Astrocyte (in vitro differentiated cells and primary cell): ENCODE data around the gene SEL1L2. TPM values are rescaled to one million over a fixed set of nuclear protein-coding genes. Genes with fewer than 3 reads are reported as not detected.

Source experiments
- DNase-seq: peaks from one replicate; pipeline ENCODE4 v3.0.0-alpha.2; 2010; ENCODE audit warnings: low read depth
- FAIRE-seq: peaks from 2 replicates; lab custom pipeline; 2011; peaks lifted over from hg19 to GRCh38; lab: Jason Lieb, UNC
- H2AFZ ChIP-seq: 2 replicates; pipeline ENCODE4 v1.6.0; 2012; ENCODE audit warnings: low read depth, low read length, inconsistent platforms
- H3K27ac ChIP-seq: 2 replicates; pipeline ENCODE4 v1.5.1; 2011; ENCODE audit warnings: low read depth, low read length, inconsistent platforms
- H3K27me3 ChIP-seq: 2 replicates; pipeline ENCODE4 v1.6.0; 2011; ENCODE audit warnings: low read length, inconsistent platforms; ENCODE audit not compliant: insufficient read depth
- H3K36me3 ChIP-seq: 2 replicates; pipeline ENCODE4 v1.5.1; 2011; ENCODE audit warnings: low read length, inconsistent platforms; ENCODE audit not compliant: insufficient read depth
- H3K4me1 ChIP-seq: 2 replicates; pipeline ENCODE4 v1.5.1; 2011; ENCODE audit warnings: low read length, inconsistent platforms; ENCODE audit not compliant: insufficient read depth
- H3K4me2 ChIP-seq: 2 replicates; pipeline ENCODE4 v1.6.0; 2012; ENCODE audit warnings: low read length, inconsistent platforms
- H3K4me3 ChIP-seq: 2 replicates; pipeline ENCODE4 v1.5.1; 2011; ENCODE audit warnings: low read depth, mild to moderate bottlenecking, low read length, inconsistent platforms; ENCODE audit not compliant: insufficient read depth
- H3K79me2 ChIP-seq: 2 replicates; pipeline ENCODE4 v1.6.0; 2012; ENCODE audit warnings: mild to moderate bottlenecking, low read length, inconsistent platforms; ENCODE audit not compliant: insufficient read depth
- H3K9ac ChIP-seq: 2 replicates; pipeline ENCODE4 v1.6.0; 2012; ENCODE audit warnings: mild to moderate bottlenecking, low read length, inconsistent platforms
- H3K9me3 ChIP-seq: 2 replicates; pipeline ENCODE4 v1.5.1; 2012; ENCODE audit warnings: low read depth, mild to moderate bottlenecking, low read length, inconsistent platforms; ENCODE audit not compliant: insufficient read depth
- H4K20me1 ChIP-seq: 2 replicates; pipeline ENCODE4 v1.6.0; 2012; ENCODE audit warnings: low read length, inconsistent platforms; ENCODE audit not compliant: insufficient read depth
- H3K27ac Mint-ChIP-seq: one replicate; pipeline ENCODE4 v1.8.0; 2021; ENCODE audit warnings: mild to moderate bottlenecking, mixed read lengths; ENCODE audit not compliant: unreplicated experiment
- H3K27me3 Mint-ChIP-seq: one replicate; pipeline ENCODE4 v1.8.0; 2021; ENCODE audit warnings: low read depth, mixed read lengths; ENCODE audit not compliant: unreplicated experiment
- H3K36me3 Mint-ChIP-seq: one replicate; pipeline ENCODE4 v1.8.0; 2021; ENCODE audit warnings: low read depth, mixed read lengths; ENCODE audit not compliant: unreplicated experiment
- H3K4me1 Mint-ChIP-seq: one replicate; pipeline ENCODE4 v1.8.0; 2021; ENCODE audit warnings: low read depth, mixed read lengths; ENCODE audit not compliant: unreplicated experiment
- H3K4me3 Mint-ChIP-seq: one replicate; pipeline ENCODE4 v1.8.0; 2021; ENCODE audit warnings: mild to moderate bottlenecking, moderate library complexity, mixed read lengths; ENCODE audit not compliant: unreplicated experiment
- H3K9me3 Mint-ChIP-seq: one replicate; pipeline ENCODE4 v1.8.0; 2021; ENCODE audit warnings: mild to moderate bottlenecking, mixed read lengths; ENCODE audit not compliant: unreplicated experiment
- EZH2 ChIP-seq: IDR thresholded peaks from 2 replicates; pipeline ENCODE4 v1.6.1; 2012; ENCODE audit warnings: mild to moderate bottlenecking, low read length, inconsistent platforms; ENCODE audit not compliant: insufficient read depth
- total RNA-seq: library from RNA; stranded (reverse); gene quantifications from 2 replicates; pipeline ENCODE4 v1.2.1, GENCODE V29; 2021
- TF ChIP-seq, protein P1 (sequence below): IDR thresholded peaks from 2 replicates; pipeline ENCODE4 v1.5.1; 2011; ENCODE audit warnings: low read depth, mild to moderate bottlenecking, inconsistent platforms, low read length, moderate library complexity; ENCODE audit not compliant: insufficient read depth

SEL1L2 gene
- total RNA-seq, 1 donor from 2014 or later = not detected

DNA sequence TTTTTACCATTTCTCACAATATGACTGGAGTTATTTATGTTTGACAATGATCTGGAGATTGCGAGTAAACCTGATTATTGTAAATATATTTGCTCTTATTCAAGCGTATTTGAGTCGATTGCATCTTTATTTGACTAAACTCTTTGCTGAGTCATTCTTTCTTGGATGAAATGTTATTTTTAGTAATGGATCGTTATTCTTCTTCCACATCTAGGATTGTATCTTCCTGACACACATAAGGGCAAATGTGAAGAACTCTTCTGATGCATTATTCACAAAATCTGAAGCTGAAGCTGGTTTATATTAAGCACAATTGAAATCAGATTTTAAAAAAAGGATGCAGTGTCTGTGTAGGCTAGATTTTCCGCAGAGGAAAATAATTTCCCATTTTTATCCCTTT lies 68.2 kb downstream of the SEL1L2 start:
- H3K4me1 ChIP-seq = no peaks in the 10 kb centered on the region
- H3K9me3 Mint-ChIP-seq = no peaks in the 10 kb centered on the region
- H3K27me3 Mint-ChIP-seq = no peaks in the 10 kb centered on the region
- no peak overlapping the region for H3K27ac Mint-ChIP-seq
- H3K4me2 ChIP-seq = no peak overlapping the region
- no peak overlapping the region for H3K27ac ChIP-seq
- DNase-seq (no peak), FAIRE-seq (no peak)
- H4K20me1 ChIP-seq = no peaks in the 10 kb centered on the region
- TF ChIP-seq EZH2 = no peak
- TF ChIP-seq, protein P1, sequence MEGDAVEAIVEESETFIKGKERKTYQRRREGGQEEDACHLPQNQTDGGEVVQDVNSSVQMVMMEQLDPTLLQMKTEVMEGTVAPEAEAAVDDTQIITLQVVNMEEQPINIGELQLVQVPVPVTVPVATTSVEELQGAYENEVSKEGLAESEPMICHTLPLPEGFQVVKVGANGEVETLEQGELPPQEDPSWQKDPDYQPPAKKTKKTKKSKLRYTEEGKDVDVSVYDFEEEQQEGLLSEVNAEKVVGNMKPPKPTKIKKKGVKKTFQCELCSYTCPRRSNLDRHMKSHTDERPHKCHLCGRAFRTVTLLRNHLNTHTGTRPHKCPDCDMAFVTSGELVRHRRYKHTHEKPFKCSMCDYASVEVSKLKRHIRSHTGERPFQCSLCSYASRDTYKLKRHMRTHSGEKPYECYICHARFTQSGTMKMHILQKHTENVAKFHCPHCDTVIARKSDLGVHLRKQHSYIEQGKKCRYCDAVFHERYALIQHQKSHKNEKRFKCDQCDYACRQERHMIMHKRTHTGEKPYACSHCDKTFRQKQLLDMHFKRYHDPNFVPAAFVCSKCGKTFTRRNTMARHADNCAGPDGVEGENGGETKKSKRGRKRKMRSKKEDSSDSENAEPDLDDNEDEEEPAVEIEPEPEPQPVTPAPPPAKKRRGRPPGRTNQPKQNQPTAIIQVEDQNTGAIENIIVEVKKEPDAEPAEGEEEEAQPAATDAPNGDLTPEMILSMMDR = no peak
- no peaks in the 10 kb centered on the region for H3K36me3 Mint-ChIP-seq
- H3K4me3 ChIP-seq = no peak overlapping the region
- H3K27me3 ChIP-seq = no peaks in the 10 kb centered on the region
- no peaks in the 10 kb centered on the region for H3K9me3 ChIP-seq
- no peak overlapping the region for H2AFZ ChIP-seq
- H3K79me2 ChIP-seq = no peaks in the 10 kb centered on the region
- H3K4me3 Mint-ChIP-seq = no peak overlapping the region
- H3K36me3 ChIP-seq = no peaks in the 10 kb centered on the region
- H3K4me1 Mint-ChIP-seq = peaks cover 6% of the 10 kb centered on the region
- H3K9ac ChIP-seq = no peak overlapping the region

DNA sequence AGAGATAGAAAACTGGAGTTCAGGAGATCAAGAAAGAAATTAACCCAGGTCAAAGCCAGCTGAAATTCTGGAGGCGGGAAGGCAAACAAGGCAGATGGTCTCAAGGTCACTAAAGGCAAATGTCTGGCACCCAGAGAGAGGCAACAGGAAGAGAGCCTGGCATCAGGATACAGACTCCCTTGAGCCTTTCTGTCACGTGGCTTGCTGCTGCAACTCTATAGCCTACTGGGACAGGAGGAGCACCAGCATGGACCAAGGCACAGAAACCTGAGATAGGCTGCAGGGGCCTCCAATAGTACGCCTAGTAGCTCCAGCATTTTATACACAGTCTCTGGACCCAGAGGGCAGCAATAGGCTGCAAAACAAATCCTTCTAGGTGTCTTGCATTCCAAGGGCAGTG lies 75.1 kb downstream of the SEL1L2 start:
- DNase-seq = no peak
- no peaks in the 10 kb centered on the region for H3K79me2 ChIP-seq
- Mint-ChIP-seq H3K36me3 (no peaks in the 10 kb centered on the region), H3K4me1 (peaks cover 4% of the 10 kb centered on the region), H3K27me3 (peaks cover 3% of the 10 kb centered on the region), H3K4me3 (no peak overlapping the region), H3K27ac (no peak overlapping the region), H3K9me3 (no peaks in the 10 kb centered on the region)
- H3K27me3 ChIP-seq = no peaks in the 10 kb centered on the region
- TF ChIP-seq EZH2 = no peak
- TF ChIP-seq, protein P1 = no peak
- H3K4me2 ChIP-seq = no peak overlapping the region
- no peak overlapping the region for H3K4me3 ChIP-seq
- no peak overlapping the region for H3K27ac ChIP-seq
- H3K4me1 ChIP-seq = no peaks in the 10 kb centered on the region
- H3K9ac ChIP-seq = no peak overlapping the region
- no peak for FAIRE-seq
- no peaks in the 10 kb centered on the region for H4K20me1 ChIP-seq
- no peaks in the 10 kb centered on the region for H3K9me3 ChIP-seq
- H2AFZ ChIP-seq = no peak overlapping the region
- H3K36me3 ChIP-seq = no peaks in the 10 kb centered on the region

DNA sequence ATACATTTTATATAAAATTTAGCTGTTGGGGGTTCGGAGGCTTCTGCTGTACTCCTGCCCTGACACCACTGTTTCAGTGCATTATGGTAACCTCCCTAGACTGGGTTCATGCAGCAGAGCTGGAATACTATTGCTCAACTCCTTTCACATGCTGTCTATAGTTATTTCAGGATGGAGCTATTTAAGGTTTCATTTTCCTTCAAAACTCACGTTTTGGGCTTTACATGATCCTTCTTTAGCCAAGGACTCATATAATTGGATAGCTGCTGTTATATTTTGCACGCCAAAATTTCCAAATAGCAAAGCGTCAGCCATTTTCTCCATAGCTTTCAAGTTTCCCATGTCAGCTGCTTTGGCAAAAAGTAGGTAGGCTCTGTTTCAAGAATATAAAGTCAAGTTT lies 76.8 kb downstream of the SEL1L2 start:
- DNase-seq (no peak), FAIRE-seq (no peak)
- Mint-ChIP-seq H3K4me3 (no peak overlapping the region), H3K9me3 (peaks cover 3% of the 10 kb centered on the region), H3K27me3 (peaks cover 5% of the 10 kb centered on the region), H3K36me3 (no peaks in the 10 kb centered on the region), H3K4me1 (peaks cover 4% of the 10 kb centered on the region), H3K27ac (no peak overlapping the region)
- no peak for TF ChIP-seq EZH2
- TF ChIP-seq, protein P1 = no peak
- Histone ChIP-seq H3K27me3 (no peaks in the 10 kb centered on the region), H3K36me3 (no peaks in the 10 kb centered on the region), H3K4me1 (no peaks in the 10 kb centered on the region), H3K9me3 (no peaks in the 10 kb centered on the region), H3K4me3 (no peak overlapping the region), H3K9ac (no peak overlapping the region), H3K4me2 (no peak overlapping the region), H3K79me2 (no peaks in the 10 kb centered on the region), H2AFZ (no peak overlapping the region), H4K20me1 (no peaks in the 10 kb centered on the region), H3K27ac (no peak overlapping the region)
